GM13976 (cell line): ENCODE results near the gene SURF1.

Experiments used
- DNase-seq: peaks from one replicate; pipeline ENCODE4 v3.0.0; 2012; ENCODE audit warnings: low spot score
- in situ Hi-C: fragments of 300-500 bp; cut with MboI; formaldehyde crosslinking; loops from one replicate; pipeline ENCODE4 v1.12.0; 2022; ENCODE audit warnings: low sequenced_read_pairs, mixed read lengths, inconsistent platforms; ENCODE audit not compliant: unreplicated experiment
- TF ChIP-seq, protein P1 (sequence below): IDR thresholded peaks from 2 replicates; pipeline ENCODE4 v1.5.1; 2012; ENCODE audit warnings: borderline replicate concordance, mild to moderate bottlenecking; ENCODE audit not compliant: insufficient read depth; ENCODE audit errors: extremely low read depth, missing control alignments, control extremely low read depth

SURF1 gene

DNA sequence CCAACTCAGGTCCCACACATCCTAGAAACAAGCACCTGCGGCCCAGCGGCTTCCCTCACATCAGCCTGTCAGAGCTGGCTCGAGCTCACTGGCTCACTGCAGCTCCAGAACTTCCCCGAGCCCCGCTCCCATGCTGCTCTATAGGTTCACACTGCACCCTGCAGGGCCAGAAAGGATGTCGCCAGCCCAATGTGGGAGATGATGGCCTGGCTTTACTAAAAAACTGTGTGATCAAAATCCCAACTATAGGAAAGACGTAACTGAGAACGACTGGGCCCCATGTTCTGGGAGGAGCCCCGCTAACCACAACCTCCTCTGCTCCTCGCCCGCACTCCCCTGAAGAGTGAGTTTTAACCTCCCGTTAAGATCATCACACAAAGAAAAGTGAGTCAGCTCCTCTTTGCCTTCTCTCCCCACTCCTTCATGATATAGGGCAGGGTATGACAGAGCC, 15.0 kb upstream of the SURF1 start:
- TF ChIP-seq, protein P1, sequence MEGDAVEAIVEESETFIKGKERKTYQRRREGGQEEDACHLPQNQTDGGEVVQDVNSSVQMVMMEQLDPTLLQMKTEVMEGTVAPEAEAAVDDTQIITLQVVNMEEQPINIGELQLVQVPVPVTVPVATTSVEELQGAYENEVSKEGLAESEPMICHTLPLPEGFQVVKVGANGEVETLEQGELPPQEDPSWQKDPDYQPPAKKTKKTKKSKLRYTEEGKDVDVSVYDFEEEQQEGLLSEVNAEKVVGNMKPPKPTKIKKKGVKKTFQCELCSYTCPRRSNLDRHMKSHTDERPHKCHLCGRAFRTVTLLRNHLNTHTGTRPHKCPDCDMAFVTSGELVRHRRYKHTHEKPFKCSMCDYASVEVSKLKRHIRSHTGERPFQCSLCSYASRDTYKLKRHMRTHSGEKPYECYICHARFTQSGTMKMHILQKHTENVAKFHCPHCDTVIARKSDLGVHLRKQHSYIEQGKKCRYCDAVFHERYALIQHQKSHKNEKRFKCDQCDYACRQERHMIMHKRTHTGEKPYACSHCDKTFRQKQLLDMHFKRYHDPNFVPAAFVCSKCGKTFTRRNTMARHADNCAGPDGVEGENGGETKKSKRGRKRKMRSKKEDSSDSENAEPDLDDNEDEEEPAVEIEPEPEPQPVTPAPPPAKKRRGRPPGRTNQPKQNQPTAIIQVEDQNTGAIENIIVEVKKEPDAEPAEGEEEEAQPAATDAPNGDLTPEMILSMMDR = no peak
- in situ Hi-C loops = no loop called here
- no peak for DNase-seq

DNA sequence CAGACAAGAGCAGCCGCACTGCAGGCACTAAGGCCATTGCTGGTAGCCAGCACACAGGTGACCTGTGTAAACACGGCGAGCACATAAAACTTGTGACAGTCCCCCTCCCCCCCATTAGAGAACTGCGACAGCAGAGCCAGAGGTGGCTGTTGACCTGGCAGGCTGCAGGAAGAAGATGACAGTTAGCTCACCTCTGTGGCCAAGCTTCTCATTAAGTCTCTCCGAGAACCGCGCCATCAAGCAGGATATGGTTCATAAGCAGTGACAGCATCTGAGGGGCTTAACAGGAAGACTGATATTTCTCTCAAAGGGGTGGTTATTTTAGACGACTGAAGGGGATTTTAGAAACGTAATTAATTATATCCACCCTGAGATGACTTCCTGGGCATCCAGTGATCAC, 14.4 kb upstream of the SURF1 start:
- TF ChIP-seq, protein P1 = no peak
- no peak for DNase-seq
- in situ Hi-C loops = no loop called here

DNA sequence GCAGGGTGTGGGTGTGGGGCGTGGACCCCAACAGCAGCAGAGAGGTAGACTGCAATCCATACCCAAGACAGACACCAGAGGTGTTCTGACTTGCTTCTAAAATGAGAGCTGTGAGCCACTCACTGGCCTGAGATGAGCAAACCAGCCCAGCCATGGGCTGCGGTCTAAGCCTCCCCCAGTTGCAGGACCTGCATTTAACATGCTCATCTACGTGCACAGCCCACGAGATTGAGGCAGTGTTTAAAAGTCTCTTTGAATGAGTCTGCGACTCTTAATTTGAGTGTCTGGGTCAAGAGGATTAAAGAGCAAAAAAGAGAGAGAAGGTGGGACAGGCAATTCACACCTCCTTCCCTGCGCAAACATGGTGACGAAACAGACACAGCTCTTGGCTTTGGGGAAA, 13.6 kb upstream of the SURF1 start:
- TF ChIP-seq, protein P1 = no peak
- in situ Hi-C loops = no loop called here
- DNase-seq = no peak

DNA sequence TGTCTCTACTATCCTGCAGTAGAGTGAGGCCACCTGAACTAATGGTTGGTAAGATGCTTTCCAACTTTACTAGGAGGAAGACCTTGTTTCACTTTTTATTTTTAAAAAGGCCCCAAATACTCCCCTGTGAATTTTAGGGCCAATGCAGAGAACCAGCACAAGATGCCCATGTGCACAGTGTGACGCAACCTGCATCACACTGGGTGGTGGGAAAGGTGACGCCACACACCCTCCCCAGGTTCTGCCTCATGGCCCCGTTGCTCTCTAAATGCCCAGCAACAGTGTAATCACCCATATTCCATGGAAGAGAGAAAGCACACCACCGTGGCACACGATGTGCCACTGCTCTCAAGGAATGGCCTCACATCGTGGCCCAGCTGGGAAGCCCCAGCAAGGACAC, 13.1 kb upstream of the SURF1 start:
- in situ Hi-C loops = no loop called here
- TF ChIP-seq, protein P1 = no peak

DNA sequence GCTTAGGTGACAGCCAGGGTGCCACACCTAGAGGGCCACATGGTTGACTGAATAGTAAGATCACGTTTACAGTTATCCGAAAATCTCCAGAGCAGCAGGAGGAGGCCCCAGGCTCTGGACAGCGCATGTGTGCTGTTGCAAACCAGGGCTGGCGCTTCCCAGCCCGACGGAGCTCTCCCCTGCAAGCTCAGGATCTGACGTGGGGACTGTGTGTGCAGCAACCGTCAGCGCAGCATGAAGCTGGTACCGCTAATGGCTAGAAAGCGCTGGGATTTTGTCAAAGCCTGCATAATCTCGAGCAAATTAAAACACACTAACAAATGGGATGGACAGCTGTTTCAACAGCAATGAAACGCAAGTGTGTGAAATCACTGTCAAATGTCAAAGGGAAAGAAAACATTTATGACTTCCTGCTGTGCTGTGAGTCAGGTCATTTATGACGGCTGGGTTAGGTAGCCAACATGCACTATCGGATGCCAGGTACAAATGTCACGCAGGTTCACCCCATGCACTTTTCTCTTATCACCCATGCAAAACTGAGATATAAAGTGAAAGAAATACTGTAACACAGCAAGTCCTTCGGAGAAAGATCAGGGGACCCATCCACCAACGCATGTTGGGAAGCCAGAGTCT, 12.1 kb upstream of the SURF1 start:
- TF ChIP-seq, protein P1 = no peak
- in situ Hi-C loops = no loop called here
- DNase-seq = no peak

More for the DNA sequence above, 13.1 kb upstream of the SURF1 start:
- DNase-seq = no peak

DNA sequence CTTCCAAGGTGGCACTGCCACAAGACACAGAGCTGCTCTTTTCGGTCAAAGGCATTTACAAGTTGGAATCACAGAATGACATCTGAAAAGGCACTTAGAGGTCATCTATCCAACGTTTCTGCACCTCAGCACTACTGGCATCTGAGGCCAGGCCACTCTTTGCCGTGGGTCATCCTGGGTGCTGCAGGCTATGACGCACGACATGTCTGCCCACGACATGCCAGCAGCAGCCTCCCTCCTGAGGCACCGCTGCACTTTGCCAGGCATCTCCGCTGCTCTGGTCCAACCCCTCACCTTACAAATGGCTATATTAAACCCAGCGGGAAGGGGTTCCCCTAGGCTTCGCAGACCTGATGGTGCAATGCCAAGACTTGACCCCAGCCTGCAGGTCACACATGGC, 11.5 kb upstream of the SURF1 start:
- TF ChIP-seq, protein P1 = no peak
- in situ Hi-C loops = no loop called here
- DNase-seq = no peak
